IMR-90 (cell line): Measurements from ENCODE around the gene SIPA1.

Source experiments
- BHLHE40 ChIP-seq: fragments of 150-350 bp; IDR thresholded peaks from 2 replicates; pipeline ENCODE4 v1.6.1; 2016; ENCODE audit warnings: mild to moderate bottlenecking, low read depth, low read length
- CHD1 ChIP-seq: IDR thresholded peaks from 2 replicates; pipeline ENCODE4 v1.6.1; 2012; ENCODE audit warnings: low read depth, low read length, improper control_type of control experiment
- MXI1 ChIP-seq: IDR thresholded peaks from 2 replicates; pipeline ENCODE4 v1.6.1; 2012; ENCODE audit warnings: low read depth, mild to moderate bottlenecking, low read length, moderate library complexity, borderline replicate concordance
- POLR2A ChIP-seq: IDR thresholded peaks from 2 replicates; pipeline ENCODE4 v1.6.1; 2012; ENCODE audit warnings: mild to moderate bottlenecking, low read depth, low read length
- RAD21 ChIP-seq: IDR thresholded peaks from 2 replicates; pipeline ENCODE4 v1.6.1; 2012; ENCODE audit warnings: low read length, improper control_type of control experiment
- RCOR1 ChIP-seq: IDR thresholded peaks from 2 replicates; pipeline ENCODE4 v1.6.1; 2012; ENCODE audit warnings: mild to moderate bottlenecking, low read length, improper control_type of control experiment; ENCODE audit not compliant: insufficient replicate concordance
- SMC3 ChIP-seq: fragments of 150-350 bp; IDR thresholded peaks from 2 replicates; pipeline ENCODE4 v1.6.1; 2016; ENCODE audit warnings: low read depth, mild to moderate bottlenecking, antibody characterized with exemption, low read length, moderate library complexity
- TF ChIP-seq, protein P1 (sequence below): conservative IDR thresholded peaks from 2 replicates; pipeline ENCODE4 v1.5.1; 2012; ENCODE audit warnings: mild to moderate bottlenecking, low read depth, low read length, improper control_type of control experiment
- TF ChIP-seq, protein P2 (sequence below): fragments of 150-350 bp; IDR thresholded peaks from 2 replicates; pipeline ENCODE4 v1.6.1; 2017; ENCODE audit warnings: mild to moderate bottlenecking, antibody characterized with exemption, low read length, low read depth

DNA sequence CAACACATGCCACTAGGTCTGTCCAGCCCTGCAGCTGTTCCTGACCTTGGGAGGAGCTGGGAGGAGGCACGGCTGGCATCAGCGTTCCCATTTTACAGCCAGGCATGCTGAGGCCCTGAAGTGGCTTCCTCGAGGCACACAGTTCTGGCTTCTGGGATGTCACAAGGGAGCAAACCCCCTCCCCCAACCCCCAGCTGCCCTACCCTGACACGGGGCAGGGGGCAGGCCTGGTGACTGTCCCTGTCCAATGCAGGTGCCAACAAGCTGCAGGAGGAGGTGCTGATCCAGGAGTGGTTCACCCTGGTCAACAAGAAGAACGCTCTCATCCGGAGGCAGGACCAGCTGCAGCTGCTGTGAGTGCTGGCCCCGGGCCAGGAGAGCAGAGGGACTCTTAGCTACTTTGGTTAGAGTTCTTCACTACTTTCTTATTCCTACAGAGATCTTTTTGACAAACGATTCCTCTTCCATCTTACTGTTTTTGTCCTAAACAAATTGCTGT is 47.6 kb upstream of the SIPA1 start:
- TF ChIP-seq RAD21 (no peak), SMC3 (no peak), RCOR1 (no peak), POLR2A (no peak), BHLHE40 (no peak), CHD1 (no peak), MXI1 (no peak)
- TF ChIP-seq, protein P1, sequence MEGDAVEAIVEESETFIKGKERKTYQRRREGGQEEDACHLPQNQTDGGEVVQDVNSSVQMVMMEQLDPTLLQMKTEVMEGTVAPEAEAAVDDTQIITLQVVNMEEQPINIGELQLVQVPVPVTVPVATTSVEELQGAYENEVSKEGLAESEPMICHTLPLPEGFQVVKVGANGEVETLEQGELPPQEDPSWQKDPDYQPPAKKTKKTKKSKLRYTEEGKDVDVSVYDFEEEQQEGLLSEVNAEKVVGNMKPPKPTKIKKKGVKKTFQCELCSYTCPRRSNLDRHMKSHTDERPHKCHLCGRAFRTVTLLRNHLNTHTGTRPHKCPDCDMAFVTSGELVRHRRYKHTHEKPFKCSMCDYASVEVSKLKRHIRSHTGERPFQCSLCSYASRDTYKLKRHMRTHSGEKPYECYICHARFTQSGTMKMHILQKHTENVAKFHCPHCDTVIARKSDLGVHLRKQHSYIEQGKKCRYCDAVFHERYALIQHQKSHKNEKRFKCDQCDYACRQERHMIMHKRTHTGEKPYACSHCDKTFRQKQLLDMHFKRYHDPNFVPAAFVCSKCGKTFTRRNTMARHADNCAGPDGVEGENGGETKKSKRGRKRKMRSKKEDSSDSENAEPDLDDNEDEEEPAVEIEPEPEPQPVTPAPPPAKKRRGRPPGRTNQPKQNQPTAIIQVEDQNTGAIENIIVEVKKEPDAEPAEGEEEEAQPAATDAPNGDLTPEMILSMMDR: no peak
- TF ChIP-seq, protein P2, sequence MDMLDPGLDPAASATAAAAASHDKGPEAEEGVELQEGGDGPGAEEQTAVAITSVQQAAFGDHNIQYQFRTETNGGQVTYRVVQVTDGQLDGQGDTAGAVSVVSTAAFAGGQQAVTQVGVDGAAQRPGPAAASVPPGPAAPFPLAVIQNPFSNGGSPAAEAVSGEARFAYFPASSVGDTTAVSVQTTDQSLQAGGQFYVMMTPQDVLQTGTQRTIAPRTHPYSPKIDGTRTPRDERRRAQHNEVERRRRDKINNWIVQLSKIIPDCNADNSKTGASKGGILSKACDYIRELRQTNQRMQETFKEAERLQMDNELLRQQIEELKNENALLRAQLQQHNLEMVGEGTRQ: no peak
